Hematopoietic multipotent progenitor cell treated with erythropoietin and hydrocortisone succinate and interleukin-3 and kit ligand, for 8 days (in vitro differentiated cells): ENCODE data around the gene ZBED4.

Source experiments
- DNase-seq: peaks from one replicate; pipeline ENCODE4 v3.0.0-alpha.2; 2015

The ZBED4 gene

DNA sequence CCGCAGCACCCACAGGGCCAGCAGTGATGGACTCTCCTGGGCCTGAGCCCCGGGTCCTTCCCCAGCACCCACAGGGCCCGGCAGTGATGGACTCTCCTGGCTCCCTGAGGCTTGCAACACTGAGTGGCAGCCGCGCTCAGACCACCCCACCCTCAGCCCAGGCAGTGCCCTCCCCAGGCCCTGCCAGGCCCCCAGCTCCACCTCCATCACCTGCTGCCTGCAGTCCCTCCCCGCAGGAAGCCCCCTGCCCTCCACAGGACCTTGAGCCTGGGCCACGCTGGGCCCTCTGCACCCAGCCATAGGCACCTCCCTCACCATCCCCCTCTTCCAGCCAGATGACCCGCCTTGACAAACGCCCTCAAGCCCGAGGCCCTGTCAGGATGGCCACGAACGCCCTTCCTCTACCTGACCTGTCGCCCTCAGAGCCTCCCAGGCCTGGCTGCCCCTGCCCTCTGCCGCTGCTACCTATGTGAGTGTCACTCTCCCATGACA lies 53.2 kb downstream of the ZBED4 start:
- DNase-seq, result no peak

DNA sequence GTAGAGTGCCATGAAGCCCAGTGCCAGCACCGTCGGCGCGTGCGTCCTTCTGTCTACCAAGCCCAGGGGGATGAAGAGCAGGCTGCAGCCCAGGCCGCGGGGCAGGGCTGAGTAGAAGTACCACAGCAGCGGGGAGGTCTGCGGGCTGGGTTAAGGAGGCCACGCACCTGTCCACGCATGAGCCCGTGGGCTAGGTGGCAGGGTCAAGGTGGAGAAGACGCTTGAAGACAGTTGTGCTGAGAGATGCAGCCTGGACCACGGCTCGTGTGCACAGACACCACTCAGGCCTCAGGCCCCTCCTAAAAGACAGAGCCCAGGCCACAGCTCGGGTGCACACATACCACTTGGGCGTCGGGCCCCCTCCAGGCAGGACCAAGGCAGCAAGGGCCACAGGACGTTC lies 54.2 kb downstream of the ZBED4 start:
- DNase-seq, result no peak

DNA sequence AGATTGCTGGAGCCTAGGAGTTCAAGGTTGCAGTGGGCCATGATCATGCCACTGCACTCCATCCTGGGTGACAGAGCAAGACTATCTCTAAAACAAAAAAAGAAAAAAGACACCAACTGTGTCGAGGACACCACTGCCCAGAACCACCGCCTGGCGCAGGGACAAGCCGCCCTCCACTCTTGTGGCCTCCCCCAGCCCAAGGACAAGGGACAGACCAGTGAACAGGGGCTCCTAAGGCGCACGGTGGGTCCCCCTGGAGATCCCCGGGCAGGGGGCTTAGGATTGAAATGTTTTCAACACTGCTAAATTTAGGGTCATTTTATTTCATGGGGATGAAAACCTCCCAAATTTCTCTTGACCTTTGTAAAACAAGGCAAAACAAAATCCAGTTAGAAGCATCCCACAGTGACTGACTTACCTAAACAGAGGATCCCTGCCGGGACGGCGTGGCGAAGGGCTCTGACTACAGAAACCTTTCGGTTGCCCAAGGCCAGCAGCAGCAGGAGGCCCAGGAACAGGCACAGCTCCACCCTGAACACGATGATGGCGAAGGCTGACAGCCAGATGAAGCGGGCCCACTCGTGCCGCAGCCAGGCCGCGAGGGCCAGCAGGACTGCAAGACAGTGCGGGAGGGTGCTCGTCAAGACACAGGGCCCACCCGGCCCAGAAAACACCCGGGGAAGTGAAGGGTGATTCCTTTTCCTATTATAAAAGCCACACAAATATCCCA lies 56.0 kb downstream of the ZBED4 start:
- DNase-seq, result no peak

DNA sequence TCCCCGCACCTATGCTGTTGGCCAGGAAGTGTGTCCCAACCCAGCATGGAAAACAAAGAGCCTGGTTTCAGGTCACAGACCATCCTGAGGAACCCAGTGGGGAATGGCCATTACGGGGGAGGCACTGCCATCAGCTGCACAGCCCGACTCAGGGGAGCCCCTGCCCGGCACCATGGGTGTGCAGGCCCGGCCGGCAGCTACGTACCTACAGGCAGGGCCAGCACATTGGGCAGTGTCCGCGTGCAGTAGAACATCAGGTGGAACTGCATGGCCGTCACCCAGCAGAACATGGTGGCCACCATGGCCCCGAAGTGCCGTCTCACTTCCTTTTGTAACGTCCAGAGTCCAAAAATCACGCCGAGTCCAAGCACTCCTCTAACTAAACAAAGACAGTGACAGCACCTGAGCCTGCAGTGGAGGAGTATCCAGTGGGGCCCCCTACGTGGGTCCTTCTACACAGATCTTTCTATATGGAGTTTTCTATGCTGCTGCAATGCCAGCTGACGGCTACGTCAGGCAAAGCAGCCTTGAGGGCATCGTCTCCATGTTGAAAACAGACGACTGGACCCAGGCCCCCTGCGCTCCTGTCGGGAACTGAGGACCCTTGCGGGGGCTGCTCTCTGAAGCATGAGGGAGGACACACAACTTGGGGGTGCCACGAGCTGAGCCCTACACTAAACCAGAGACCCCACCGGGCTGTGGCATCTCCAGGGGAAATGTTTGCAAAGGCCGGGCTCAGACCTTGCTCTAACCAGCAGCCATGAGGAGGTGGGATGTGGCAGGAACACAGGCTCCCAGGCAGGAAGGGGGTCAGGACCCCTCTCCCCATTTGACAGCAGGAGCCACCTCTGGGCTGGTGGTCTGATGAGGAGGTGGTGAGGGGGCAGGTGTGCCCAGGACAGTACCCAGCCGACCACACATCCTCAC lies 56.8 kb downstream of the ZBED4 start:
- no peak for DNase-seq

DNA sequence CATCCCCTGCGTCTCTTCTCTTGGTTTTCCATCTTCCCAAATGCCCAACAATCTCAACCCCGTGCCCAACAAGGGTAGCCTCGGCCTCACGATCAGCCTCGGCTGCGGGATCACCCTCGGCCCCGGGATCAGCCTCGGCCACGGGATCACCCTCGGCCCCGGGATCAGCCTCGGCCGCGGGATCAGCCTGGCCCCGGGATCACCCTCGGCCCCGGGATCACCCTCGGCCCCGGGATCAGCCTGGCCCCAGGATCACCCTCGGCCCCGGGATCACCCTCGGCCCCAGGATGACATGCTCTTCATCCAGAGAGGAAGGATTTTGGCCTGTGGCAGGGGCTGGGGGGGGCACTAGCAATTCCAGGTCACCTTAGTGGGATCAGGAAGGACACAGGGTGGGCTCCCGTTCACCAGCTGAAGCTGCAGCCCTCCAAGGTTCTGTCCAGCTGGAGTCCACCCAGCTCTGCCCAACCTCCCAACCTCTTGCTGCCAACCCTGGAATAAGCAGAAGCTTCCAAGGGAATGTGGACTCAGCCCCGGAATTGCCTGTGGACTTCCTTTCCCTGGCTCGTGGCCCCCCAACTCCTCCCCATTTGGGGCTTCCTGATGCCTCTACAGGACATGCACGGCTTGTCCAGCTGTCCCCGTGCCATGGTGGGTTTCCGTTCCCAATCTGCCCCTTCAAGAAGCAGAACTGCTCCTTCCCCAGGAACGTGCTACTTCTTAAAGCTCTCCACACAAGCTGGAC lies 58.4 kb downstream of the ZBED4 start:
- no peak for DNase-seq

DNA sequence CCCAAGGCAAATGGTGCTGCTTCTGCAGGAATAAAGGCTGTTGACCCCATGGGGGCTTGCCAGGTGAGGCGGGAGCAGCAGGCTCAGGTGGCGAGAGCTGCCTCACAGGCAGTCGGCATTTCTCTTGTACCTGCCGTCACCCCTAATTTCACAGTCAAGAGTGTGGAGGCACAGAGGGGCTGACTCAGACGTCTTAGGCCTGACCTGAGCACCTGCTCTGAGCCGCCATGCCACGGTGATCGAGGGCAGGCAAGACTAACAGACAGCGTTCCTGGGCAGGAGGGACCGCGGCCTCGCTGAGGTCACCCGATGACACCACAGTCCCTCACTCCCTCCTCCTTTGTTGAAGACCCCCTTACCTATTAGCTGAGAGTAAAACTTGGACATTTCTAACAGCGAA lies 59.4 kb downstream of the ZBED4 start:
- no peak for DNase-seq

DNA sequence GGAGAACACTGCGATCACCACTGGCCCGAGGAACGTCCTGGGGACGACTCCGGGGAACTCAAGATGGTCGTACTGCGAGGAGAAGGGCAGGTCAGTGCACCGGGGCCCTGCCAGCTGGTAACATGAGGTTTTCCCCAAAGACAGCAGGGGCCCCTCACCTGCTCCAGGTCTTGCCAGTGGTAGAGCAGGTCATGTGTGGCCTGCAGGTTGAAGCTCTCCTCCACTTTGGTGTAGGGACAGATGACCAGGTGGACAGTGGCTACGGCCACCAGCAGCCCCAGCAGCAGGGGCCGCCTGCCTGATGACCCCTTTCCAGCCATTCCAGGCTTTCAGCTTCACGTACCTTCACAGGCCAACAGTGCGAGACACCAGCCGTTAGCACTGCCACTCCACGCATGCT lies 59.8 kb downstream of the ZBED4 start:
- no peak for DNase-seq

DNA sequence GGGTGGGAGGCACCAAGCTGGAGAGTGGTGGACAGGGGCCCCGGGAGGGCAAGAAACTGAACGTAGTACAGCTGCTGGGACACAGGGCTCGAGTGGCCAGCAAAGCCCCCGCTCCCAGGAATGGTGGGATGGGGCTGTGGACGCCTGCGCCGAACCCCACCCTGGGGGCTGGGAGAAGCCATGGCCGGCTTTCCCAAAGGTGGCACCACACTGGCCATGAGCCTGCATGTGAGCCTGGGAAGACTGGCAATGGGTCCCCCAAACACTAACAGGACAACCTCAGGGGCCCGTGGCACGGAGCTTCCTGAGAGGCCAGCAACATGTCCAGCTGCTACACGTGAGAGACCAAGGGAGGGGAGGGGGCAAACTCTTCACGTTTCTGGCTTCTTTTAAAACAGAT lies 60.6 kb downstream of the ZBED4 start:
- DNase-seq, result no peak

DNA sequence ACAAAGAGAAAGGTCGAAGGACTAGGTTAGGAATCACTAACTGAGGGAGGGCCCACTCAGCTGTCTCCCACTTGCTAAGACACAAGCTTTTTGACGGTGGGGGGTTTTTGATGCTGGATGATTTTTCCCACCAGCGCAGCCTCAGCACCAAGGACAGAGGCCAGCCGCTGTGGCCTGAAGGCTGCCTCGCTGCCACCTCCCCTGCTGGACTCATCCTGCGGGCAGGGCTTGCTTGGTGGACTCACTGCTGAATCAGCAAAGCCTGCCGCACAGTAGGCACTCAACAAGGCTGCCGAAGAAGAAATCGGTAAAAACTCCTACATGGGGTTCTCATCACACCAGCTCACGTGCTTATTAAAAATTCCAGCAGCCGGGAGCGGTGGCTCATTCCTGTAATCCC lies 62.0 kb downstream of the ZBED4 start:
- DNase-seq, result no peak

DNA sequence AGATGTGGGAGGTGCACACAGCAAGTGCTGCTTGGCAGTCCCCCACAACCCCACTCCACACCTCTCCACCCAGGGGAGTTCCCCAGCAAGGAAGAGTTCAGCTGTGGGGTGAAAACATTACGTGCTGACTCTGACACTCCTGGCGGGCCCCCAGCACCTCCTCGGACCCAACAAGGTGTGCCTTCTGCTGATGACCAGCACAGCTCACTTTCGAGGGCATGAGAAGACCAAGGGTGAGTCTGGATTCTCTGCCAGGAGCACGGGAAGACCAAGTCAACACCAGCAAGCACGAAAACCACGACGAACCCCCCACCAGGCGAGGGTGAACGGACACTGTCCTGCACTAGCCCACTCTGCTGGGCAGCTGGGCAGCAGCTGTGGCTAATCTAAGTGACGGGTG lies 63.2 kb downstream of the ZBED4 start:
- no peak for DNase-seq

DNA sequence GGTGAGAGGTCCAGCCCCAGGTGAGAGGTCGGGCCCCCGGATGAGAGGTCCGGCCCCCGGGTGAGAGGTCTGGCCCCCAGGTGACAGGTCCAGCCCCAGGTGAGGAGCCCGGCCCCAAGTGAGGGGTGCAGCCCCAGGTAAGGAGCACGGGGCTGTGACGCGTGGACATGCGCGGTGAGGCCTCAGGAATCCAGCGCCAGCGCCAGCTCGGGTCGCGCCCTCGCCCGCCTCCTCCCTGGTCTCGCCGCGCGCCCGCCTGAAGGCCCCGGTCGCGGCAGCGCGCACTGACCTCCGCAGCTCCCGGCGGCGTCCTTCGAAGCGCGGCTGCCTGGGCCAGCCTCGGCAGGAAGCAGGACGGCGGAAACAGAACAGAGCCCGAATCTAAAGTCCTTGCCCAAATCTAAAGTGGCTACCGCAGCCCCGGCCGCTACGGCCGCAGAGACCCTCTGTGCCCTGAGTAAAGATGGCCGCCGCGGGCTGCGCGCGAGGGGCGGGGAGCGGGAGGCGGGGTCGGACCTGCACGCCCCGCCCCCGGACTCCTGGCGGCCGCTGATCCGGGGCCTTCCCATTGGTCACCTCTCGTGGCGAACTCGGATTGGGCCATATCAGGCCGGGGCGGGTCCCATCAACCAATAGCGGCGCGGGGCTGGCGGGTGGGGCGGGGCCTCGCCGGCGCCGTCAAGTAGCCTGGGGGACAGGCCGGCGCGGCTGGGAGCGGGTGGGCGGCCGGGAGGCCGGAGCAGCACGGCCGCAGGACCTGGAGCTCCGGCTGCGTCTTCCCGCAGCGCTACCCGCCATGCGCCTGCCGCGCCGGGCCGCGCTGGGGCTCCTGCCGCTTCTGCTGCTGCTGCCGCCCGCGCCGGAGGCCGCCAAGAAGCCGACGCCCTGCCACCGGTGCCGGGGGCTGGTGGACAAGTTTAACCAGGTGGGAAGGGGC lies 64.6 kb downstream of the ZBED4 start, which contains the start of the genes ALG12 and CRELD2:
Gene ALG12 (minus strand): TSS at position 465 of the 937 bp plus-strand sequence. CDS start 4,673 bp downstream, outside the sequence.
Gene CRELD2 (plus strand): TSS at position 661 of the 937 bp plus-strand sequence. CDS start 136 bp downstream, at position 797.
- peak; percentile 95 for DNase-seq

DNA sequence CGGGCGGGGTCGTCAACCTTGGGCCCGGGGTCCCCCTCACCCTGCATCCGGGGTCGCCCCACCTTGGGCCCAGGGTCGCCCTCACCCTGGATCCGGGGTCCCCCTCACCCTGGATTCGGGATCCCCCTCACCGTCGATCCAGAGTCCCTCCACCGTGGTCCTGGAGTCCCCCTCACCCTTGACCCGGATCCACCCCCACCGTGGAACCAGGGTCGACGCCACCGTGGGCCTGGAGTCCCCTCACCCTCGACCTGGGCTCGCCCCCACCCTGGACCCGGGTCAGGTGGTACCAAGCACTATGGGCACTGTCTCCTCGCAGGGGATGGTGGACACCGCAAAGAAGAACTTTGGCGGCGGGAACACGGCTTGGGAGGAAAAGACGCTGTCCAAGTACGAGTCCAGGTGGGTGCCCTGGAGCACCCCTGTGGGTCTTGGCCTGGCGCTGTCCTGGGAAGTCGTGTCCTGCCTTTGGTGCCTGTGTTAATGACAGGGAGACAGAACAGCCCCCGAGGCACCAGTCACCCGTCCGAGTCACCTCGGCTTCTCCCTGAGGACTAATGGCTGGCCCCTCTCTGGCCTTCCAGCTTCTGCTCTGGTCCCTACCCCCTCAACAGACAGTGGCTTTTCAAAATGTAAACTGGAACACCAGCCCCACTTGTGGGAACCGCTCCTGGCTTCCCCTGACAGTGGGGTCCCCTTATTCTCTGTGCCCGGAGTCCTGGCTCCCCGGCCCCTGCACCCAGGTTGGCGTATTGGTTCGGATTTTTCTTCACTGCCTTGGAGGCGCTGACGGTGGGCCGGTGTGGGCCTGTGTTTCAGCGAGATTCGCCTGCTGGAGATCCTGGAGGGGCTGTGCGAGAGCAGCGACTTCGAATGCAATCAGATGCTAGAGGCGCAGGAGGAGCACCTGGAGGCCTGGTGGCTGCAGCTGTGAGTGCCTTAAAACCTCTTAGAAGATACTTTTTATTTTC lies 65.6 kb downstream of the ZBED4 start:
- DNase-seq, result no peak

DNA sequence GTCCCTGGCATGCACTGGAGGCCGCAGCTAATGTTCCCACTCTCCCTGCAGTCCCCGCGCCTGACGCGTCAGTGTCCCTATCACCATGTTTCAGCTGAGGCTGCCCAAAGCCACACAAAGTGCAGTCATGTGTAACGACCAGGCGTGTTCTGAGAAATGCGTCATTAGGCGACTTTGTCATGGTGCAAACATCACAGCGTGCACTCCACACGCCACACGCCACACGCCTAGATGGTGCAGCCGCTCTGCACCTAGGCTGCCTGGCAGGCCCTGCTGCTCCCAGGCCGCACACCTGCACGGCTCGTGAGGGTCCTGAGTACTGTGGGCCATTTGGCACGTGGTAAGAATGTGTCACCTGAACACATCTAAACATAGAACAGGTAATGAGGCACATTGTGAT lies 67.2 kb downstream of the ZBED4 start:
- no peak for DNase-seq

DNA sequence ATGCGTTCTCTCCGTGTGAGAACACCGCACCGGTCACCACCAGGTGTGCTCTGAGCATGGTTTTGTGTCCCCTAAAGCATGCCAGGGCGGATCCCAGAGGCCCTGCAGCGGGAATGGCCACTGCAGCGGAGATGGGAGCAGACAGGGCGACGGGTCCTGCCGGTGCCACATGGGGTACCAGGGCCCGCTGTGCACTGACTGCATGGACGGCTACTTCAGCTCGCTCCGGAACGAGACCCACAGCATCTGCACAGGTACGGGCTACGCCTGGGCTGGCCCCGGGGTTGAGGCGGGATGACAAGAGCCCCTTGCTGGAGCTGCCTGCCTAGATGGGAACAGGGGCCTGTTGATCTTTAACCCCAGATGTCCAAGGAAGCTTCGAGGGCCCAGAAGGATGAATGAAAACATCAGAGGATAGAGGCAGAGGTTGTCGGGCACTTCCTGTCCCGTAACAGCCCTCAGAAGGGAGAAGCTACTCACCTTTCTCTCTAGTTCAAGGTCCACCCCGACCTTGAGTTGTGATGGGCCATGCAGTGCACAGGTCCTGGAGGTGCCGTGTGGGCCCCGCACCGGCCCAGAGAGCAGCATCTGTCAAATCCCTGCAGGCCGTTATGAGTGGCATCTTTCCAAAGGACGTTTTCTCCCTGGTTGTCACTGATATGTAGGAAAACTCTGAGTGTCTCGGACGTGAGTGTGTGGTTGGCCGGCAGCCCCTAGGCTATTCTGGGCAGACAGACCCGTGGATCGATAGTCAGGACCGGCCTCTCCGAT lies 68.0 kb downstream of the ZBED4 start:
- no peak for DNase-seq

DNA sequence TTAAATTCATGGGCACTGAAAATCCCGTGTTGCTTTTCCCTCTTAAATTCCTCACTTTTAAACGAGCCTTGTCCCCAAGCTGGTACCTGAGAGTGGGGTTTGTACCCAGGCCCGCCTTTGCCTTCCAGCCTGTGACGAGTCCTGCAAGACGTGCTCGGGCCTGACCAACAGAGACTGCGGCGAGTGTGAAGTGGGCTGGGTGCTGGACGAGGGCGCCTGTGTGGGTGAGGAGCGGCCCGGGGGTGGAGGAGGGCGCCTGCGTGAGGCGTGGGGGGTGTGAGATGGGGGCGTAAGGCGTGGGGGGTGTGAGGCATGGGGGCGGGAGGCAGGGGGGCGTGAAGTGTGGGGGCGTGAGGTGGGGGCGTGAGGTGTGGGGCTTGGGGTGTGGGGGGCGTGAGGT lies 68.8 kb downstream of the ZBED4 start:
- no peak for DNase-seq

DNA sequence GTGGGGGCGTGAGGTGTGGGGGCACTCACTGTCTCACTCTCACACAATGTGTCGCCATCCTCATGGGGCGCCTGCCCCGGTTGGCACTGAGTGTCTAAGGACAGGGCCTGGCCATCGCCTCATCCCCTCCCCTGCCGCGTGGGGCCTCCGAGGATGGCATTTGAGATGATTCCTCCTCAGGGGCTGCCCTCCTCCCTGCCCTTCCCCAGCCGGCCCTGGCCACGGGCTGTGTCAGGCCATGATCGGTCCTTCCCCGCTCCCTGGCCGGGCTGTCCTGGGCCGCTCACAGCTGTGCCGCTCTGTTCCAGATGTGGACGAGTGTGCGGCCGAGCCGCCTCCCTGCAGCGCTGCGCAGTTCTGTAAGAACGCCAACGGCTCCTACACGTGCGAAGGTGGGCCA lies 69.3 kb downstream of the ZBED4 start:
- no peak for DNase-seq

DNA sequence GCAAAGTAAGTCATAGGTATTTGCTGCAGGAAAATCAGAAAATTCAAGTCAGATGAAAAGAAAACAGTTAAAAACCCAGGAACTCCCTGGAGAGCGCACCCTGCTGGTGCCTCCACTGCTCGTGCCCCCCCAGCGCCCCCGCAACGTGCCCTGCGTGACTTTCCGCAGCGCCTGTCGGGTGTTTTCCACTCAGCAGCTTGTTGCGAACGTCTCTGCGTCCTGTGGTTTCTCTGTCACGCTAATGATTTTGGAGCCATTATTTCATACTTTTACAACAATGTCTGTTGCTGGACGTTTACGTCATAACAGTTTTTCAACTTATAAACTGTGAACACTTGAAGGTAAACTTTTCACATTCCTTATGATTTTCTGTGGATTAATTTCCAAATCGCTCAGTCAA lies 69.8 kb downstream of the ZBED4 start:
- DNase-seq, result peak; percentile 12

DNA sequence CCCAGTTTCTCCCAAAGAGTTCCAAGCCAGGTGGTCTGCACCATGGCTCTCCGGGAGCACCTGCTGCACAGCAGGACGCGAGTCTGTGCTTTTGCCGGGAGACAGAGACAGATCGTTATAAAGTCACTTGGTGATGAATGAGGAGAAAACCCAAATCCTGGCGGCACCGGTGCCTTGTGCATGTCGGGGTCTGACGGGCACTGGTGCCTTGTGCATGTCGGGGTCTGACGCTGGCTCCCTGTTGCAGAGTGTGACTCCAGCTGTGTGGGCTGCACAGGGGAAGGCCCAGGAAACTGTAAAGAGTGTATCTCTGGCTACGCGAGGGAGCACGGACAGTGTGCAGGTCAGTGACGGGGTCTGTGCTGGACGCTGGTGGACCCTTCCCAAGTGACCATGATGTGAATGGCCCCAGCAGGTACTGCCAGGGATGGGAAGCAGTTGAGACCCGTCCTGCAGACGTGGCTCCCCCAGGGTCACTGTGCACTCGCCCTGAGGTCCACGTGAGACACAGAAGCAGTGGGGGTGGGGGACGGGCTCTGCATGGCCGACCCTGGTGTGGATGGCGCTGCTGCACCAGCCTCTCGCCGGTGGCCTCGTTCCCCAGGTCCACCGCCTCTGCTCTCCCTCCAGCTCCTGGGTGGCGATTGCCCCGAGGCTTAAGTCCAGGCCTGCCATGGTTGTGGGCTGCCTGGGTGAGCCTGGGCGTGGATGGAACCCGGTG lies 70.6 kb downstream of the ZBED4 start:
- no peak for DNase-seq

DNA sequence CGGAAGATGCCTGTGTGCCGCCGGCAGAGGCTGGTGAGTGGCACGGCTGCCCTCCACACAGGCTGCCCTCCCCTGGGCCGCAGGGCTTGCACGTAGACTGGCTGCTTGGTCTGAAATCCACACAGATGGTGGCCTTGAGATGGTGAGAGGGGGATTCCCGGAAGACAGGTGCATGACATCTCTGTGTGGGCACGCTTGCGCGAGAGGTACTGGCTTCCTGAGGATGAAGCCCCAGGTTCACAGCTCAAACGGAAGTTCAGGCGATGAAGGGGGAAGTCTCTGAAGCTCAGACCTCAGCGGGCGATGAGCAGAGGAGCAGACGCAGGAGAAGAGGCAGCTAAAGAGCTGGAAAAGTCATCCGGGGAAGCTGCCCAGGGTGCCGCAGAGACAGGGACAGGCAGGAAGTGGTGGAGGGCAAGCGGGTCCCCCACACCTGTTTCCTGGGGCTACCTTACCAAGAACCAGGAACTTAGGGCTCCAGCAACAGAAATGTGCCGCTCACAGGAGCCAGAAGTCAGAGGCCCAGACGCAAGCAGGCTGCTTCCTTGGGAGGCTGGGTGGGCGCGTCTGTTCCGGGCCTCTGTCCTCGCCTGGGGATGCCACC lies 72.0 kb downstream of the ZBED4 start:
- DNase-seq, result no peak
